PFSK-1 (cell line): Measurements from ENCODE around the gene CISH.

Experiments used
- FOXP2 ChIP-seq: optimal IDR thresholded peaks from 2 replicates; pipeline ENCODE3; 2011; ENCODE audit warnings: borderline replicate concordance, control low read depth, inconsistent platforms; ENCODE audit not compliant: insufficient read depth; ENCODE audit errors: extremely low read length, extremely low read depth
- POLR2AphosphoS5 ChIP-seq: IDR thresholded peaks from 2 replicates; pipeline ENCODE4 v1.6.1; 2012; ENCODE audit warnings: low read depth, mild to moderate bottlenecking, control low read depth, low read length, moderate library complexity
- SIN3A ChIP-seq: IDR thresholded peaks from 2 replicates; pipeline ENCODE4 v1.6.1; 2012; ENCODE audit warnings: mild to moderate bottlenecking, low read length, moderate library complexity, borderline replicate concordance; ENCODE audit not compliant: insufficient read depth
- TAF1 ChIP-seq: IDR thresholded peaks from 2 replicates; pipeline ENCODE4 v1.6.1; 2012; ENCODE audit warnings: low read length, control low read depth, borderline replicate concordance; ENCODE audit not compliant: insufficient read depth
- TF ChIP-seq, protein P1 (sequence below), 2 experiments: IDR thresholded peaks; 2 replicates each; pipeline versions ENCODE4 v1.6.1 to v1.8.0; 2011 to 2012; ENCODE audit warnings: low read depth in 2 of 2, low read length in 2 of 2, control low read depth in 1 of 2, inconsistent platforms in 1 of 2, mild to moderate bottlenecking in 1 of 2, moderate library complexity in 1 of 2; ENCODE audit not compliant: insufficient read depth in 1 of 2

The CISH gene

DNA sequence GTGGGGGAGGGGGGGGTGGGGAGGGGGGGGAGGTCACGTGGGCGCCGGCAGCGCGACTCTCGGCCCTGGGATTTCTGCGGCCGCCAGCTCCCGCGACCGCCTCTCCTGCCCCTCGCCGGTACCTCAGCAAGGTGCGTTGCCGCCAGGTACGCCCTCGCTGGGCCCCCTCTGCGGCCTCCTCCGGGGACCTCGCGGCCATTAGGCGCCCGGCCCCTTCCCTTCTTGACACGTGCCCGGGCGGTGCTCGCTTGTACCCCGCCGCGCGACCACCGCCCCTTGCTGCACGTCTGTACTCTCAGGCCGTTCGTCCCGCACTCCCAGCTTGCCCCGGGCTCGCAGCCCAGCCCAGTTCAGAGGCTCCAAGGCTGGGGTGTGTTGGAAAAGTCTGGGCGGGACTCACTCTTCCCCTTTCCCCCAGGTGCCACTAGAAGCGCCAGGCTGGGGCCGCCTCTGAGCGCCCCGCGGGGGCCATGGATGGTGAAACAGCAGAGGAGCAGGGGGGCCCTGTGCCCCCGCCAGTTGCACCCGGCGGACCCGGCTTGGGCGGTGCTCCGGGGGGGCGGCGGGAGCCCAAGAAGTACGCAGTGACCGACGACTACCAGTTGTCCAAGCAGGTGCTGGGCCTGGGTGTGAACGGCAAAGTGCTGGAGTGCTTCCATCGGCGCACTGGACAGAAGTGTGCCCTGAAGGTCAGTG lies 5.7 kb upstream of the CISH start, which contains the start of gene MAPKAPK3:
Gene MAPKAPK3, plus strand, starts transcription at position 56 of the 696 bp plus-strand sequence. Its CDS starts 415 bp downstream, at position 471.
- TF ChIP-seq TAF1, result no peak

DNA sequence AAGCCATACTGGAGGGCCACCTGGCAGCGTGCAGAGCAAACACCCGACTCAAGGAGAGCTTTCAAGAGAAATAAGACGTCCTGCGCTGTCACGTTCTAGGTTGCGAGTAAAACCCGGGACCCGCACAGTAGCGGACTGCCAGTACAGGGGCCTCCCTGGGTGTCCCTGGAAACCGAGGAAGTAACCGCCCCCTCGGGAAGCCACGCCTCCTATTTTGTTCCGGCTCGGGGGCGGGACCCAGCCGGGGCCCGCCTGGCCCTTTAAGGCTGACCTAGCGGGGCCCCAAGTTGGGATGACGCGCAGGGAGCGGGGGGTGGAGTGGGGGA lies 5.2 kb upstream of the CISH start:
- TF ChIP-seq SIN3A, result 0 out of 2 replicates have a peak, but pooled peaks have one; percentile 32
- TF ChIP-seq FOXP2, result no peak

DNA sequence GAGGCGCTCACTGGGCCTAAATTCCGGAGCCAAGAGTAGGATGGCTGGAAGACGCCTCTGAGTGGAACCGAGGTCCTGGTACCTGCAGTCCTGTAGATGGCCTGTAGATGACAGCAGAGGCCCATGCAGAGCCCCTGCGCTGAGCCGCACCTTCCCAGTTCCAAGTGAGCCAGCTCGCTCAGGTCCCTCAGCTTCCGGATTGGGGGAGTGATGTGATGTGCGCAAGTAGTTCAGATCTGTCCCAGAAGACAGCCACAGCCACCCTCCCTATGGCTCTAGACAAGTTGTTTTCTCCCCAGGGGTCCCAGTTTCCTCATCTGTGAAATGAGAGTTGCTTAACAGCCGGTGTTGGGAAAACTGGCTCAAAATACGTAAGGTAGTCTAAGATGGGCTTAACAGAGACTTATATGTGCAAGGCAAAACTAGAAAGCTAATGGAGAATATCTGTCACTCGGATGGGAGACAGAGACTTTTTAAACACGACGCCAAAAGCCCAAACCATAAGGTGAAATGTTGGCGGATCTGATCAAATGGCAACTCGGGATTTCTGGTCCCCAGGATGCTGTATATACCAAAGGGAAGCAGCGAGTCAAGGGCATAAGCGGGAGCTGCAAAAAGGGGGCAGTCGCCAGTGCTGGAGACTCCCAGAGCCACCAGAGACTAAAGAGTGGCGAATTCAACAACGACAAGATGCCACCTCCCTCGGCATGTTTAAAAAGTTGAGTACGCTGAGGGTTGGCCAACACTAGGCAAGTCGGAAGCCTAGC lies 4.6 kb upstream of the CISH start:
- TF ChIP-seq SIN3A (no peak), POLR2AphosphoS5 (no peak)

DNA sequence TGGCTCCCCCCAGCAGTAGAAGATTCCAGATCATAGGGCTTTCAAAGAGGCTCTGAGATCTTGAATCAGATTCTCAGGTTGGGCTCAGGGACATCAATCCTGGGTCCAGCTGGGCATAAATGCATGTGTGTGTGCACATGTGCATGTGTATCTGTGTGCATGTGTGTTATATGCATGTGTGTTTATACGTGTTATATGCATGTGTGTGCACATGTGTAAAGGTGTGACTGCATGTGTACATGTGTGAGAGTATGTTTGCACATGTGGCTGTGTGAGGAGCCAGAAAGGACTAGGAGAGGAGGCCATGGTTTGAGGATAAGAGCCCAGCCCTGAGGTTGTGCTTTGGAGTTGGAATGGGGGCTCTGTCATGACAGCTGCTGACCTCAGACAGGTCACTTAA lies 3.6 kb upstream of the CISH start:
- TF ChIP-seq FOXP2, result no peak
- TF ChIP-seq, protein P1, sequence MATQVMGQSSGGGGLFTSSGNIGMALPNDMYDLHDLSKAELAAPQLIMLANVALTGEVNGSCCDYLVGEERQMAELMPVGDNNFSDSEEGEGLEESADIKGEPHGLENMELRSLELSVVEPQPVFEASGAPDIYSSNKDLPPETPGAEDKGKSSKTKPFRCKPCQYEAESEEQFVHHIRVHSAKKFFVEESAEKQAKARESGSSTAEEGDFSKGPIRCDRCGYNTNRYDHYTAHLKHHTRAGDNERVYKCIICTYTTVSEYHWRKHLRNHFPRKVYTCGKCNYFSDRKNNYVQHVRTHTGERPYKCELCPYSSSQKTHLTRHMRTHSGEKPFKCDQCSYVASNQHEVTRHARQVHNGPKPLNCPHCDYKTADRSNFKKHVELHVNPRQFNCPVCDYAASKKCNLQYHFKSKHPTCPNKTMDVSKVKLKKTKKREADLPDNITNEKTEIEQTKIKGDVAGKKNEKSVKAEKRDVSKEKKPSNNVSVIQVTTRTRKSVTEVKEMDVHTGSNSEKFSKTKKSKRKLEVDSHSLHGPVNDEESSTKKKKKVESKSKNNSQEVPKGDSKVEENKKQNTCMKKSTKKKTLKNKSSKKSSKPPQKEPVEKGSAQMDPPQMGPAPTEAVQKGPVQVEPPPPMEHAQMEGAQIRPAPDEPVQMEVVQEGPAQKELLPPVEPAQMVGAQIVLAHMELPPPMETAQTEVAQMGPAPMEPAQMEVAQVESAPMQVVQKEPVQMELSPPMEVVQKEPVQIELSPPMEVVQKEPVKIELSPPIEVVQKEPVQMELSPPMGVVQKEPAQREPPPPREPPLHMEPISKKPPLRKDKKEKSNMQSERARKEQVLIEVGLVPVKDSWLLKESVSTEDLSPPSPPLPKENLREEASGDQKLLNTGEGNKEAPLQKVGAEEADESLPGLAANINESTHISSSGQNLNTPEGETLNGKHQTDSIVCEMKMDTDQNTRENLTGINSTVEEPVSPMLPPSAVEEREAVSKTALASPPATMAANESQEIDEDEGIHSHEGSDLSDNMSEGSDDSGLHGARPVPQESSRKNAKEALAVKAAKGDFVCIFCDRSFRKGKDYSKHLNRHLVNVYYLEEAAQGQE (IDR thresholded peaks at IDR 0.05; ENCODE audit: insufficient read depth in 1 of 2, low read depth in 2 of 2, low read length in 2 of 2), result no peak
- TF ChIP-seq POLR2AphosphoS5, result no peak
- TF ChIP-seq SIN3A, result no peak
- no peak for TF ChIP-seq TAF1

DNA sequence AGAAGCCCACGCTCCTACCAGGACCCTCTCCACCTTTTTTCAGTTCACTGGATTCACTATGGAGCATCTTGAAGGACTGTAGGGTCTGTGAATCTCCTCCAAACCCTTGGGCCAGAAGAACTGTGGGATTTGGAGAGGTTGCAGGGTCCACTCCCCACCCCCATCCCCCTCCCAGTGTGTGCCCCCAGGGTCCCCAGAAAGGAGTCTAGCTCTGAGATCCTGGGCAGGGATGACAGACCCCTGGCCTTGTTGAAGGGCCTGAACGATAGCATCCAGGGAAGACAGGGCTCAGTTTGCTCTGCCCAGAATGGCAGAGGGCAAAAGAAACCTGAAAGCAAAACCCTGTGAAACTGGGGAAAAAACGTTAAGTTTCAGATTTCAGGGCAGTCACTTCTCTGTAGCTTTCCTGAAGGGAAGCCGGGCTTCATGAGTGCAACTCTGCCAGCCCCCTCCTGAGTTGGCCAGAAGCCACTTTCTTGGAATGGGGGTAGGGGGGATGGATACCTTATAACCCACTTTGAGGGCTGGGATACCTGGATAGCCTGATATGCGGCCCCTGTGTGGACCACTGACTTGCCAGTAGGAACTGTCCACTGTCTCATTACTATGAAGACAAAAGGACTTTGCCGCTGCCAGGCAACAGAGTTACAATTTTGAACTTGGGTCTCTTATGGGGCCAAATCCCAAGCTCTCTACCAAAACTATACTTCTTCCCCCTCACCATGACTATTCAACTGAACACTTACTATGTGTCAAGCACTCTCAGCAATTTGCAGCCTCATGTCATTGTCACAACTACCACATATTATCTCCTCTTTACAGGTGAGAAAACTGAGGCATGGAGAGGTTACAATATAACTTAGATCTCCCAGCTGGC lies 1.6 kb upstream of the CISH start:
- TF ChIP-seq POLR2AphosphoS5 (no peak), FOXP2 (no peak), TAF1 (no peak), SIN3A (no peak)
- TF ChIP-seq, protein P1 (IDR thresholded peaks at IDR 0.05; ENCODE audit: insufficient read depth in 1 of 2, low read depth in 2 of 2, low read length in 2 of 2), result no peak

DNA sequence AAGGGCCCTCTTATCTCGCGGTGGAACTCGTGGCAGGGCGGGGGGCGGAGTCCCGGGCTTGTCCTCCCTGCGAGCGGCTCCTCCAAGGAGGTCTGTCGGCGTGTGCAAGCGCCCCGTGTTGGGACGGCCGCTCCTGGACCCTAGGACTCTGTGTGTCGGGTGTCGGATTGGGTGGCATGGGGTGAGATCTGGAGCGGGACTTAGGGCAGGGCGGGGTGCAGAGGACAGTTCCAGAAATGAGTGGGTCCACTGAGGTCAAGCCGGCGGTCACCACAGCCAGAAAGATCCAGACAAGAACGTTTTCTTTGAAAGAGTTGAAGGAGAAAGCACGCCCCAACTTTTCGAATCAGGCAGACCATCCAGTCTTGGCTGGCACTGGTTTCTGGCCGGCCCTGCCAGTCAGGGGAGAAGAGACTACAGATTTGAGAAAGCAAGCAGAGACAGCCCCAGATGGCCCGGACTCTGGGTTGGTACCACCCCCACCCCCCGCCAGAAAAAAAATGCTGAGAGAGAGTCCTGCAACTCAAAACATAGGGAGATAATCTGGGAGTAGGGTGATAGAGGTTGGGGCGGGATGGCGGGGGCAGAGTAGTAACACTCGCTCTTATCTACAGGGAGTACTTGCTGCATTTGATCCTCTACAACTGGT lies 784 bp upstream of the CISH start:
- TF ChIP-seq POLR2AphosphoS5 (no peak), SIN3A (no peak), FOXP2 (no peak), TAF1 (no peak)
- TF ChIP-seq, protein P1 (IDR thresholded peaks at IDR 0.05; ENCODE audit: insufficient read depth in 1 of 2, low read depth in 2 of 2, low read length in 2 of 2), result no peak
